T-helper 1 cell treated with Interleukin-12 subunit alpha and Interleukin-12 subunit beta and Interleukin-4 antibody, amounts not matched to agents 30 μg/mL and 1 μg/mL, for 36 hours (primary cell): ENCODE measurements around the gene KCNG2.

Experiments used
- H3K27ac Mint-ChIP-seq: one replicate; pipeline ENCODE4 v1.8.0; 2021; ENCODE audit warnings: mild to moderate bottlenecking, mixed read lengths
- H3K27me3 Mint-ChIP-seq: one replicate; pipeline ENCODE4 v1.8.0; 2021; ENCODE audit warnings: low read depth, mixed read lengths
- H3K36me3 Mint-ChIP-seq: one replicate; pipeline ENCODE4 v1.8.0; 2021; ENCODE audit warnings: low read depth, mixed read lengths
- H3K4me1 Mint-ChIP-seq: one replicate; pipeline ENCODE4 v1.8.0; 2021; ENCODE audit warnings: low read depth, mixed read lengths
- H3K4me3 Mint-ChIP-seq: one replicate; pipeline ENCODE4 v1.8.0; 2021; ENCODE audit warnings: mild to moderate bottlenecking, moderate library complexity, mixed read lengths
- H3K9me3 Mint-ChIP-seq: one replicate; pipeline ENCODE4 v1.8.0; 2021; ENCODE audit warnings: mixed read lengths

The KCNG2 gene

DNA sequence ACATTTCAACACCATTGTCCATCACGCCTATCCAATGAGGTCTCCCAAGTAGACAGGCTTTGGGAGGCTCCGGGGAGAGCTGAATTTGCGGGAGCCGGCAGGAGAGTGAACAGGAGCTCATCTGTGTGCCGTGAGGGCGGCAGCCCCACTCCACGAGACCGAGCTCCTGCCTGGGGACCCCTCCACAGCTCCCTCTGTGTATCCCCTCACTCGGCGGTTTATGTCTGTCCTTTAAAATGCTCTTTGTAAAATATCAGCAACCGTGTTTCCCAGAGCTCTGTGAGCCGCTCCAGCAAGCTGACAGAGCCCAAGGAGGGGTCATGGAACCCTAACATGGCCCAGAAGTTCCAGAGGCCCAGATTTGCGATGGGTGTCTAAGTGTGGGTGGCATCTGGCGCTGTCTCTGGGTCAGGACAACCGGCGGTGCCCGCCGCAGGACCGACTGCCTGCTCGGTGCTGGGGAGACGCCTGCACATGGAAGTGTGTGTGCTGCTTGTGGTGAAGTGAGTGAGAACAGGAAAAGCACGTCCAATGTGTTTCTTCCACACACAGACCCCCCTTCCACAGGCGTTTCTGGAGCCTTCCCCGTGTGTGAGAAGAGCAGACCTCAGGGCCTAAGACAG lies 118.9 kb downstream of the KCNG2 start:
- no peak overlapping the region for H3K27ac Mint-ChIP-seq
- H3K4me1 Mint-ChIP-seq: peaks cover 10% of the 10 kb centered on the region
- no peak overlapping the region for H3K4me3 Mint-ChIP-seq
- H3K27me3 Mint-ChIP-seq: no peaks in the 10 kb centered on the region
- peaks cover 4% of the 10 kb centered on the region for H3K9me3 Mint-ChIP-seq
- H3K36me3 Mint-ChIP-seq: peaks cover 39% of the 10 kb centered on the region

DNA sequence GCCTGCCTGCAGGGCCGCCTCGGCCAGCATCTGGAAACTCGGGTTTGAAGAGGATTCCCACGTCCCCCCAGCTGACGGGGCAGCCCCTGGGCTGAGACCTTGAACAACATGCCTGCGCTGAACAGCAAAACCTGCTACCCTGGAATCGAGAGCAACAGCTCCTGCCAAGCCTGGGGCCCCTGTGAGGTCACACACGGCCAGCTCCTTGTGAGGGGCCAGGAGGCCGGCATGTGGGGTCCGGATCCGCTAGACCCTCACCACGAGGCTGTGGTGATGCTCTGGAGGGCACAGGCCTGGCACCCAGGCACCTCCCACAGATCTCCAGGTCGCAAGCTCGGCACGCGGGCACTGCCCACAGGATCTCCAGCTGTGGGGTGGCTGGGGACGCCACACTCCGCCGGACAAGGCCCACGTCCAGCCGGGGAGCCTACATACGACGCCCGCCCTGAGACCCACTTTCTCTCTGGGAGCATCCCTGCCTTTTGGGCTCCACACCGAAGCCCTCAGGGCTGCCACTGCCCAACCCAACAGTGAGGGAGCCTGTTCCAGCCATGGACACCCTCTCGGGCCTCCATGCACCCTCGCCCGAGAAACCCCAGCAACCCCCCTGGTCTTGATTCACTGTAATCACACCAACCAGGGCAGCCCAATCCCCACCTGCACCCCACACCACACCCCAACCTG lies 119.6 kb downstream of the KCNG2 start:
- H3K4me1 Mint-ChIP-seq: peaks cover 10% of the 10 kb centered on the region
- H3K9me3 Mint-ChIP-seq: peaks cover 4% of the 10 kb centered on the region
- peaks cover 40% of the 10 kb centered on the region for H3K36me3 Mint-ChIP-seq
- no peak overlapping the region for H3K4me3 Mint-ChIP-seq
- H3K27ac Mint-ChIP-seq: no peak overlapping the region
- no peaks in the 10 kb centered on the region for H3K27me3 Mint-ChIP-seq

DNA sequence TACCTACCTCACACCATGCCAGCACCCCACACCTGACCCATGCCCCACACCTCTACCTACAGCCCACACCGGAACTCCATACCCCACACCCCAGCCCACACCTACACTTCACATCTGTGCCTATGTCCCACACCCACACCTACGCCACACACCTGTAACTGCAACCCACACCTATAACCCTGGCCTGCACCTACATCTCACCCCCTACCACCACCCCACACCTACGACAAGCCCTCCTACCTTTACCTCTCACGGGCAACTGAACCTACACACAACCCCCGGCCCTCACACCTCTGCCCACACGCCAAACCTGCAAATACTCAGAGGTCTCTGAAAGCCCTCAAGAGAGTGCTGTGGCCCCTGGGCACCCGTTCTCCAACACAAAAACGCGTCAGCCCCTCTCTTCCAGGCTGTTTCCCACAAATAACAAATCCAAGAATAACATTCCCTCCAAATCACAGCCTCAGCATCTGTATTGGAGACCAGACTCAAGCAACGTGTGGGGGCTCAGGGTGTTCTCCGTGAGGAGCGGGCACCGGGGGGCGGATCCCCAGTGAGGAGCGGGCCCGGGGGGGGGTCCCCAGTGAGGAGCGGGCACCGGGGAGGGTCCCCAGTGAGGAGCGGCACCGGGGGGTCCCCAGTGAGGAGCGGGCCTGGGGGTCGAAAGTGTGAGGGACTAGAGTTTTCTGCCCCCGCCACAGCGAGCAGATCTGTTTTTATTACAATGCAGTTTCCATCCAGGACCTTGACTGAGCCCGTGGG lies 120.3 kb downstream of the KCNG2 start:
- peaks cover 4% of the 10 kb centered on the region for H3K9me3 Mint-ChIP-seq
- H3K27ac Mint-ChIP-seq: no peak overlapping the region
- H3K4me1 Mint-ChIP-seq: peaks cover 9% of the 10 kb centered on the region
- H3K27me3 Mint-ChIP-seq: no peaks in the 10 kb centered on the region
- H3K4me3 Mint-ChIP-seq: no peak overlapping the region
- H3K36me3 Mint-ChIP-seq: peaks cover 40% of the 10 kb centered on the region

DNA sequence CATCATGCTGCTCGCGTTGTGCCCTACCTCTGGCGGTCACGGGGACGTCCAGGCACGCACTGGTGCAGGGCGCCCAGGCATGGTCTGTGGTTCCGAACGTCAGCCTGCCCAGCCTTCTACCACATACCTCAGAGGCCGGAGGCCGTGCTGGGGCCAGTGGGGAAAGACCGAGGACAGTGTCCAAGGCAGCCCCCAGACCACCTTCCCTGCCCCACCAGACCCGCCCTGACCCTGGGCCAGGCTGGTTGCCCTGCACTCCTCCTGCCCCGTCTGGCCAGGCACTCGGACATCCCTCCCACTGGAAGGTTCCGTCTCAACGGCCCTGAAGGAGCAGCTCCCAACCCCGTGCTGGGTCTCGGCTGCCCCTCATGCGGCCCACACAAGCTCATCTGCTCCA lies 120.9 kb downstream of the KCNG2 start:
- Mint-ChIP-seq H3K27me3 (no peaks in the 10 kb centered on the region), H3K4me1 (peaks cover 3% of the 10 kb centered on the region), H3K9me3 (peaks cover 4% of the 10 kb centered on the region), H3K4me3 (no peak overlapping the region), H3K27ac (no peak overlapping the region), H3K36me3 (peaks cover 41% of the 10 kb centered on the region)

DNA sequence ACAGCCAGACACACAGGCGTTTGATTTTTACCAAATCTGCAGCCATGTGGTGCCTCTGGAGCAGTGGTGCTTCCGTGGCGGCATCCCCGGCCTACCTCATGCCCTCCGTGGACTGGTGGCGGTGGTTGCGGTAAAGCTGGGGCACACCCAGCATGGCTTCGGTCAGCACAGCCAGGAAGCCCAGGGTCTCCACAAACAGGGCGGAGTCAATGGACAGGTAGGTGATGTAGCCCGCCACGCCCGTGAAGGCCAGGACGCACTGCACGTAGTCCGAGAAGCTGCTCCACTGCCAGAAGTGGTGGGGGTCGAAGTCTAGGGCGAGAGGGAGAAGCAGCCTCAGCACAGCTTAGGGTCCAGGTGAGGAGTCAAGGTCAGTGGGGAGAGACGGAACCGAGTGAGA lies 121.4 kb downstream of the KCNG2 start:
- H3K36me3 Mint-ChIP-seq: peaks cover 43% of the 10 kb centered on the region
- no peak overlapping the region for H3K4me3 Mint-ChIP-seq
- H3K27me3 Mint-ChIP-seq: no peaks in the 10 kb centered on the region
- H3K27ac Mint-ChIP-seq: no peak overlapping the region
- peaks cover 3% of the 10 kb centered on the region for H3K4me1 Mint-ChIP-seq
- H3K9me3 Mint-ChIP-seq: peaks cover 4% of the 10 kb centered on the region

DNA sequence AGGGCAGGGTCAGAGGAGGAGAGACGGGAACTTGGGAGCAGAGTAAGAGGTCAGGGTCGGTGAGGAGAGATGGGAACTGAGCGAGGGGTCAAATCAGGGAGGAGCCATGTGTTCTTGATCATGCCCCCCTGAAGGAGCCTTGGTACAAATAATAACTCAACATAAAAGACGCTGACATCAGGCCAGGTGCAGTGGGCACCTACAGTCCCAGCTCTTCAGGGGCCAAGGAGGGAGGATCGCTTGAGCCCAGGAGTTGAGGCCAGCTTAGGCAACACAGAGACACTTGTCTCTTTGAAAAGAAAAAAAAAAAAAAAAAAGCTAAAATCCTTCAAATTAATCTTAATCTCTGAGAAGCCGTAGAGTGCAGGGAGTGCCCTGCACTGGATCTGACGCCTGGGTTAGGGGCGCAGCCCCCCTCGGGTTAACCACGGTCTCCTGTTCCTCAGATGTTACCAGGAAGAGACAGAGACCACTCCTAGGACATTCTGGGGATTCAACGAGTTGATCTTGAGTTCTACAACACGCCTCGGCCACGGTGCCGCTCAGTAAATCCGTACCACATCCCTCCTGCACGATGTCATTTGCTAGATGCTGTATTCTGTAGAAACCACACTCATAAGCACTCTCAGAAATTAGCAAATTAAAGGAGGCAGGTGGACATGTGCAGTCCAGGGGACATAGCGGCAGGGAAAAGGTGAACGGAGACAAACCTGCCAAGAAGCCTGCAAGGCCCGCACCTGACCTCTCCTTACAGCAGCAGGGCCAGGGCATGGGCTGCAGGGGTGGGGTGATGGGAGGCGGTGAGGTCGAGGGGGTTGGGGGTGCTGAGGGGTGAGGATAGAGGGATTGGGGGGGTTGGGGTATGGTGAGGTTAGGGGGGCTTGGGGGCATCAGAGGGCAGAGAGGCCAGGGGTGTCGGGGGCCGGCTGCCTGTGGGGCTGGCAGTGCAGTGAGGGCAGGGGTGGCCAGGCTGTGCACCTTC lies 124.5 kb downstream of the KCNG2 start:
- Mint-ChIP-seq H3K4me3 (no peak overlapping the region), H3K36me3 (peaks cover 26% of the 10 kb centered on the region), H3K27me3 (no peaks in the 10 kb centered on the region), H3K9me3 (no peaks in the 10 kb centered on the region), H3K27ac (no peak overlapping the region), H3K4me1 (peaks cover 3% of the 10 kb centered on the region)

DNA sequence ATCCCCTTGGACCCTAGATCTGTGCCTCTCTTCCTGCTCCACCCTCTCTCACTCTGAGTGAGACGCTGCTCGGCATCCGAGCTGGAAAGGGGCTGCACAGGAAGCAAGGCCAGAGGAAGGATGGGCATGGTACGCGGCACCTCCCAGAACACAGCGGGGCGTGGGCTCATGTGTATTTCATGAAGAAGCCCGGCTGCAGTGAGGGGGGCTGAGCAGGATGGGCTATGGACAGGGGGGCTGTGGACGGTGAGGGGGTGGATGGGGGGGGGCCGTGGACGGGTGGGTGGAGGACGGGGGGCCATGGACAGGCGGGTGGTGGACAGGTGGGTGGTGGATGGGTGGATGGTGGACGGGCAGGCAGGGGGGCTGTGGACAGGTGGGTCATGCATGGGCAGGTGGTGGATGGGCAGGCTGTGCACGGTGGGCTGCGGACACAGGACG lies 125.3 kb downstream of the KCNG2 start:
- peaks cover under 1% of the 10 kb centered on the region for H3K4me1 Mint-ChIP-seq
- H3K27me3 Mint-ChIP-seq: no peaks in the 10 kb centered on the region
- H3K27ac Mint-ChIP-seq: no peak overlapping the region
- H3K36me3 Mint-ChIP-seq: peaks cover 23% of the 10 kb centered on the region
- no peaks in the 10 kb centered on the region for H3K9me3 Mint-ChIP-seq
- no peak overlapping the region for H3K4me3 Mint-ChIP-seq

DNA sequence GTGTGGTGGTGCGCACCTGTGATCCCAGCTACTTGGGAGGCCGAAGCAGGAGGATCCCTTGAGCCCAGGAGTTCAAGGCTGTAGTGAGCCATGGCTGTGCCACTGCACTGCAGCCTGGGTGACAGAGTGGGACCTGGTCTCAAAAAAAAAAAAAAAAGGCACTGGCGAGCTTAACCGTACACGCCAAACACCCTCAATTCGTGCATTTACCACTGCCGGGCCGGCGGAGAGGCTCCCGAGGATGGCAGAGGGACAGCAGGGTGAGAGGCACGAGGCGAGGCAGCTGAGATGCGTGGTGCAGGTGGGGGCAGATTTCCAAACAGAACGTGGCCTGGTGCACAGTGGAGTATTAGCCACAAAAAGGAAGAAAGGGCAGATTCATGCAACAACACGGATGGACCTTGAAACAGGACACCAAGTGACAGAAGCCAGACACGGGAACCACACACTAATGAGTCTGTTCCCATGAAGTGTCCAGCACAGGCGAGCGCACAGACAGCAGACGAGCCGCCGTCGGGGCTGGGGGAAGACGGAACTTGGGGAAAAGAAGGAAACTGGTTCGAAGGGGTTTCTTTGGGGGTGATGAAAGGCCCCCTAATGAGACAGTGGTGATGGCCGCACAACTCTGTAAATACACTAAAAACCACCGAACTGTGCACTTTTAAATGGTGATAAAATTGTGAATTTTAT lies 126.3 kb downstream of the KCNG2 start:
- Mint-ChIP-seq H3K9me3 (peaks cover 6% of the 10 kb centered on the region), H3K4me1 (no peaks in the 10 kb centered on the region), H3K36me3 (peaks cover 28% of the 10 kb centered on the region), H3K27ac (no peak overlapping the region), H3K4me3 (no peak overlapping the region), H3K27me3 (no peaks in the 10 kb centered on the region)

DNA sequence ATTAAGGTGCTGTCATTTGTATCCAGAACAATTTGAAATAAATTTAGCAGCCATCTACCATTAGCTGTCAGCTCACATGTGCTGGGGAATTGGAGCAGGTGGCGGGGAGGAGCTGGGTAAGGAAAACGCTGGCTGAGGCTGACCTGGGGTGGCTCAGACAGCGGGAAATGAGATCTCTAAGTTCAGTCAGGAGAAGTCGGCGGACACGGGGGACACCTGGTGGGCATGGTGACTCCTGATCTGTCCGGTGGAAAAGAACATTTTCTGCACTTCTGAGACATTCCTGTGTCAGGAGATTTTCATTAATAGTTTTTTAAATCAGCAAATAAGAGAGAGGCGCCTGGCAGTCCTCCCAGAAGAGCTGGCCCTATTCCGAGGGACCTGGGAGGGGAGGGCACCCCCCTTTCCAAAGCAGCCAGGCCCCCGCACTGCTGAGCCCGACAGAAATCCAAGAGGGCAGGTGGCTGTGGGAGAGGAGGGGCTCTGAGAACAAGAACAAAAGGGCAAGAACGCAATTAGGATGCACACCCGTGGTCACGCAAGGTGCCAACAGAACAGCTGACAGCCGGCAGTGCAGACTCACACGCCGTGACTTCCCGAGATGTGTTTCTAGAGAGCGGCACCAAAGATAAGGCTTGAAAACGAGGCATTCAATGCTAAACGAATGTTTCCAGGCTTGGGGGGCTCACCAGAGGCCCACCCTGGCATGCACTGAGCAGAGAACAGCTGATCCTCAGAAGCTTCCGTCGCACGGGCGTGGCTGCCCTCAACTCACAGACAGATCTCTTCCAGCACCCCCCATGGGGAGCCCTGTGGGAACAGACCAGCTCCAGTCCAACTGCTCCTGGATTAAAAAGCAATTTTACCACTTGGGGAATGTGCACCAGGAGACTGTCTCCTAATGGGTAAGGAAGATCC lies 127.3 kb downstream of the KCNG2 start:
- Mint-ChIP-seq H3K36me3 (peaks cover 34% of the 10 kb centered on the region), H3K4me1 (no peaks in the 10 kb centered on the region), H3K4me3 (no peak overlapping the region), H3K27ac (no peak overlapping the region), H3K27me3 (no peaks in the 10 kb centered on the region), H3K9me3 (peaks cover 16% of the 10 kb centered on the region)

DNA sequence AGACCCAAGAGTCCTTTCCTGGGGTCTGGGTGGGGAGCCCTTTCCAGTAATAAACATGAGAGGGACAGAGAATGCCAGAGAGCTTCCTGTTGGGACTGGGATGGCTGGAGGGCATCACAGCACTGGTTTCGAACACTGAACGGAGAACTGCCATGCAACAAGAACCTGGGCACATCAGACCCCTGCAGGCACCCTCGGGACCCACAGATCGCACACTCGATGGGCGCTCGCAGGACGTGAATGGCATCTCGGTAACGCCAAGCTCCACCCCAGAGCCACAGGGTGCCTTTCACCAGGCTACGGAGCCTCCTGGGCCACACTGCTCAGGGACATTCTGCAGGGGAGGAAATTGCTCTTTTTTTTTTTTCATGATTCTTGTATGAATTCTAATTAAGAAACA lies 128.6 kb downstream of the KCNG2 start:
- H3K4me1 Mint-ChIP-seq: no peaks in the 10 kb centered on the region
- H3K27me3 Mint-ChIP-seq: no peaks in the 10 kb centered on the region
- no peak overlapping the region for H3K4me3 Mint-ChIP-seq
- no peak overlapping the region for H3K27ac Mint-ChIP-seq
- peaks cover 41% of the 10 kb centered on the region for H3K36me3 Mint-ChIP-seq
- peaks cover 24% of the 10 kb centered on the region for H3K9me3 Mint-ChIP-seq

DNA sequence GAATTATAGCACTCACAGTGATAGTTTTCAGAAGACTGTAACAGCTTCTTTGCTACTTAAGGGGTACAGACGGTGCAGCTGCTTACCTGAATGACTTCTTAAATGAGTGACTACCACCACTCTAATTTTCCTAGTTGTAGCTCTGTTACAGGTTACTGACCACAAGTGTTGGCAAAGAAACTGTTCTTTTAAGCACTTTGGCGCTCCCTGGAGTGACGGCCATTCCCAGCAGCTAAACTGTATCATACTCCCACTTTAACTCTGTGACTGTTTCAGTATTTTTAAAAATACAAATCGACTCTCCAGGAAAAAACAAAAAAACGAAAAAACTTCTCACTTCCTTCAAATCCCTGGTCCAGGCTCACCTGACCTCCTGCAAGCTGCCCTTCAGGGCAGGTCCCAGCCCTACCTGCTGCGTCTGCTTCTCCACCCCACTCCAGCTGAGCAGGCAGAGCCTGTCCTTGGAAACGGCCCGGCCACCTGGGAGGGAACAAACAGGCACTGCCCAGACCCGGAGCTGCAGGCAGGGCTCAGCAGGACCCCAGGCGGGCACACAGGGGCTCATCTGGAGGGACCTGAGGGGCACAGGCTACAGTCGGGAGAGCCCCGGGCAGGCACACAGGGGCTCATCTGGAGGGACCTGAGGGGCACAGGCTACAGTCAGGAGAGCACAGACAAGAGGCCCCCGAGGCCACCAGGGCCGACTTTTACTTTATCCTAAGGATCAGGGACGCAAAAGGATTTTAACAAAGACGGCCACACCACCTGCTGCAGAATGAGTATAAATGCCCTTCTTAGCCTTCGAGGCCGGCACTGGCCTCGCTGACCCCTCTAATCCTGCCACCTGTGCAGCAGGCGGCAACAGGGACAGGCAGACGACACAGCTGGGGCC lies 129.2 kb downstream of the KCNG2 start:
- Mint-ChIP-seq H3K27ac (peak overlapping the region; percentile 31), H3K36me3 (peaks cover 39% of the 10 kb centered on the region), H3K4me3 (no peak overlapping the region), H3K27me3 (no peaks in the 10 kb centered on the region), H3K9me3 (peaks cover 28% of the 10 kb centered on the region), H3K4me1 (no peaks in the 10 kb centered on the region)
